IPS DF 6.9 (cell line): ENCODE measurements around the gene PACSIN1.

Source experiments
- DNase-seq: peaks from one replicate; pipeline ENCODE4 v3.0.0-alpha.2; 2013; ENCODE audit warnings: low read depth, low spot score
- H3K27ac ChIP-seq: one replicate; pipeline ENCODE4 v1.5.1; 2013; ENCODE audit warnings: low read length, control low read depth
- H3K27me3 ChIP-seq: 2 replicates; pipeline ENCODE4 v1.6.1; 2013; ENCODE audit warnings: mild to moderate bottlenecking, low read length; ENCODE audit not compliant: control insufficient read depth, insufficient read depth
- H3K36me3 ChIP-seq: 2 replicates; pipeline ENCODE4 v1.6.1; 2013; ENCODE audit warnings: low read length; ENCODE audit not compliant: control insufficient read depth, insufficient read depth
- H3K4me1 ChIP-seq: 2 replicates; pipeline ENCODE4 v1.6.1; 2013; ENCODE audit warnings: low read length; ENCODE audit not compliant: control insufficient read depth, insufficient read depth
- H3K4me3 ChIP-seq: 2 replicates; pipeline ENCODE4 v1.5.1; 2013; ENCODE audit warnings: mild to moderate bottlenecking, low read length
- H3K9me3 ChIP-seq: 2 replicates; pipeline ENCODE4 v1.6.1; 2013; ENCODE audit warnings: low read length, inconsistent platforms; ENCODE audit not compliant: control insufficient read depth, insufficient read depth
- WGBS: extraction: QIAGEN DNeasy Blood & Tissue Kit; methylation state at CpG from one replicate; pipeline ENCODE4 v1.1.7; 2013; ENCODE audit warnings: mixed read lengths, missing lambda C conversion rate; ENCODE audit not compliant: insufficient read length, insufficient coverage; 5-methylcytosine and 5-hydroxymethylcytosine counted together

Gene PACSIN1

DNA sequence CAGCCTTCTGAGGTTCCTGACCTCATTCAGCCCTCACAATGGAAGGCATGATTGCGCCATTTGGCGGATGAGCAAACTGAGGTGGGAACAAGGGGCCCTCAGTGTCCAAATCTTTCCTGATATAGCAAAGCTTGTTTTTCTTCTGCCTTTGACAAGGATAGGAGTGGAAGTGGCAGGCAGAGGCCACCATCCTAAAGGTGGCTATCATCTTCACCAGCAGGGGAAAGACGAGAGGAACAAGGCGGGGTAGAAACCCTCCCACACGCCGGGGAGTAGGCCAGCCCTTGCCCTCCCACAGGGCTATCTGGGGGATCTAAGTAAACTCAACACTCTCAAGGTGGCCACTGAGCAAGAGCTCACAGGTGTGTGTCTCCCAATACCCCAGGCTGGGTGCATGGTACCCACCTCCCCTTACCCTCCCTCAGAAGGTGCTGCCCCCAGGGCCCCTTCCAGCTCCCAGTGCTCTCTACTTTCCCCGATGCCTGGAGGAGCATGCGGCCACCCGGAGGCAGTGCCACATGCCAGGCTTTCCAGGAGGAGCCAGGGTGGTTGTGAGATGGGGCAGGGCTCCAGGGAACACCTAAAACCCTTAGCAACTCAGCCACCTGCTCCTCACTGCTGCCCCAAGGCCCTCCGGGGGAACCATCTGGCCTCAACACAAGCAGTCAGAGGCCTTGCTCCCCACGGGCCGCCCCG lies 79.0 kb downstream of the PACSIN1 start:
- no peak overlapping the region for H3K27ac ChIP-seq
- no peaks in the 10 kb centered on the region for H3K9me3 ChIP-seq
- no peaks in the 10 kb centered on the region for H3K27me3 ChIP-seq
- no peaks in the 10 kb centered on the region for H3K36me3 ChIP-seq
- WGBS: no CpG with 5 or more reads among the region's 13 CpGs
- no peaks in the 10 kb centered on the region for H3K4me1 ChIP-seq
- no peak for DNase-seq
- no peak overlapping the region for H3K4me3 ChIP-seq

DNA sequence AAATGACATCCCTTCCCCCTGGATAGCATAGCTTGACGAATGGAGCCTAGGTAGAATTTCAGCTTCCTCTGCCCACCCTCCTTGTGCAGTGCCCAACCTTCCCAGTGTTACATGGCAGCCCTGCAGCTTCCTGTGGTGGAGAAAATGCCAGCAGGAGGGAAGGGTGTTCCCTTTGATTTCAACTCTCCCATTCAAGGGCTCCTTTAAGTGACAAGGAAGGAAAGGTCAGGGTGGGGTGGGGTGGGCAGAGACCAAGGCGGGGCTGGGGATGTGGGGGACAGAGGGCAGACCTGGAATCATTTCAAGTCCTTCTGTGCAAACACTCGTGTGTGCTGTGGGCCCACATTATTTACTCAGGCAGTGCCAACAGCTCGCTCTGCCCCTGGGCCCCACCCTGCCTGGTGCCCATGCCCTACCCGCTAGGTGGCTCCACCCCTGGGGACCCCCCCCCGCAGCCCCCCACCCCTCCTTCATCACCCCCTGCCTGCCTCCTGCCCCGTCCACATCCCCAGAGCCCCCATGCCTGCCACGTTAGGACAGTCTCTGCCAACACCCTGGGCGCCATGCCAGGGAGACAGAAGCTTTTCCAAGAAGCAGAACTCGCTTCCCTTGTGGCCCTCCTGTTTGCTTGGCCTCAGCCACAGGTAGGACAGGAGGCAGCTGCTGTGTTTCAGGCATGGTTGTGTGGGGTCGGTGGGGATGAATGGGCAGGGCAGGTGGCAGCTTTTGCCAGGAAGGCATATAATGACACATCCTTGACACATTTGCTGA lies 80.9 kb downstream of the PACSIN1 start:
- Histone ChIP-seq H3K4me1 (no peaks in the 10 kb centered on the region), H3K9me3 (no peaks in the 10 kb centered on the region), H3K27me3 (no peaks in the 10 kb centered on the region), H3K4me3 (no peak overlapping the region), H3K36me3 (no peaks in the 10 kb centered on the region), H3K27ac (no peak overlapping the region)
- no peak for DNase-seq
- no CpG with 5 or more reads among the region's 11 CpGs for WGBS

DNA sequence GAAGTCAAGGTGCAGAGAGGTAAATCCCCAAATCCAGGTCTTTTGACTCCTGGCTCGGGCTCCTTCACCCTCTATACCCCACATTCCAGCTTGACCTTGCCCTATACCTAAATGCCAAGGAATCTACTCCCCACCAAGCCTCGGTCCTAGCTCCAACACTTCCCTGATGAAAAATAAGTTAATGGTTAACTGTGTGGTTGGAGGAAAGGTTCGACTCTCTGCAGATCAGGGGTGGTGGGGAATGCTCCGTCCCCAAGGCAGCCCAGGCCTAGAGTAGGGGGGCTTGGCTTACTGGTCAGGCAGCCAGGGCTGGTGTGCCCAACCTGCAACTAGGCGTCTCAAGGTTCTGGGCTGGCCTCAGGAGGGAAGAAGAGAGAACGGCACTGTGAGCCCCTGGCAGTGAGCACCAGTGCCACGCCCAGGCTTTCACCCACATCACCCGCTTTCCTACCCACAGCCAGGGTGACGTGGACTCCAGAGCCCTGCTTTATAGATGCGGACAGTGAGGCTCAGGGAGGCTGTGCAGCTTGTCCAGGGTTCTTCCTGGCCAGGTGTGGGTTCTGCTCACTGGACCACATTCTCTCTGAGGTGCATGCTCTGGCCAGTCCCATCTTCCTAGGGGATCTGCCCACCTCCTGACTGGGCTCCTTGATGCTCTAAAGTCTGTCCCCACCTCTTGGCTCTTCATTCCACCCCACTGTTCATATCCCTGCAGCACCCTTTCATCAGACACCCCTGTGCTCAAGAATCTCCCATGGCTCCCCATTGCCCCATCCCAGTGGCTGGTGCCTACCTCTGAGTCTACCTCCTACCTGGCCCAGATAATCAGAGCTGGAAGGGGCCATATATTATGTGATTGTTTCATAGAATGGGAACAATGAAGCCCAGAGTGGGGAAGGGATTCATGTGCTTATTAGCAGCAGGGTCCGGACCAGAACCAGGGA lies 82.1 kb downstream of the PACSIN1 start:
- DNase-seq: no peak
- Histone ChIP-seq H3K4me3 (no peak overlapping the region), H3K27me3 (no peaks in the 10 kb centered on the region), H3K36me3 (no peaks in the 10 kb centered on the region), H3K9me3 (no peaks in the 10 kb centered on the region), H3K27ac (no peak overlapping the region), H3K4me1 (no peaks in the 10 kb centered on the region)
- WGBS: no CpG with 5 or more reads among the region's 11 CpGs

DNA sequence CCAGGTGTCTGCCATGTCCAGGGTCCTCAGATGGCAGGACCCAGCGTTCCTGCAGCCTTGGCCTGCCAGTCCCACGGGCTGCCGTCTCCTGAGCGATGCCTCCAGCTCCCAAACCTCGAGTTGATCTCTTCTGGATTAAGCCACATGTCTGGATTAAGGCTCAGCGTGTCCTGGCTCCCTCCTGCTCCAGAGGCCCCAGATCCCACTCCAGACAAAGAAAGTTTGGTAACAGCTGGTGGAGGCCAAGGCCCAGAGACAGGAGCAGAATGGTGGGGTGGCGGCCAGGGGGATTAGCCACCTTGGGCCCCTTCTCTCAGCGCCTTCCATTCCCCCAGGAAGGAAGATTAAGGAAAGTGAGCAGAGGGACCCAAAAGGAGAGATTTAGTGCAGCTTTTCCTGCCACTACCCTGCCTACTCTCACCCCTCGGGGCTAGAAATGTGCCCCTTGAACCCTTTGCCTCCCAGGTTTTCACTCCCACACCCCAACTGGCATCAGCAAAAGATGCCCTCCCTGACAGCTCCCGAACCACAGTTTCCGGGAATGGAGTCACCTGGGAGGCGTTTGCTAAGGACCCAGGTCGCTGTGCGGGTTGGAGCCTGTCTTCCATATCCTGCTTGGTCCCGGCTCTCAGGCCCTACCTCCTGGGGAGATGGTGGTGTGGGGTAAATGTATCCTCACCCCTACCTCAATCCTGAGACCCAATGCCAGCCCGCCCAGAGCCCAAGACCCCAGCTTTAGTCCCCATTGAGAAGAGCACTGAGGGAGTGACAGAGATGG lies 83.3 kb downstream of the PACSIN1 start:
- Histone ChIP-seq H3K4me3 (no peak overlapping the region), H3K36me3 (no peaks in the 10 kb centered on the region), H3K4me1 (no peaks in the 10 kb centered on the region), H3K27me3 (no peaks in the 10 kb centered on the region), H3K9me3 (no peaks in the 10 kb centered on the region), H3K27ac (no peak overlapping the region)
- DNase-seq: no peak
- WGBS: no CpG with 5 or more reads among the region's 16 CpGs

DNA sequence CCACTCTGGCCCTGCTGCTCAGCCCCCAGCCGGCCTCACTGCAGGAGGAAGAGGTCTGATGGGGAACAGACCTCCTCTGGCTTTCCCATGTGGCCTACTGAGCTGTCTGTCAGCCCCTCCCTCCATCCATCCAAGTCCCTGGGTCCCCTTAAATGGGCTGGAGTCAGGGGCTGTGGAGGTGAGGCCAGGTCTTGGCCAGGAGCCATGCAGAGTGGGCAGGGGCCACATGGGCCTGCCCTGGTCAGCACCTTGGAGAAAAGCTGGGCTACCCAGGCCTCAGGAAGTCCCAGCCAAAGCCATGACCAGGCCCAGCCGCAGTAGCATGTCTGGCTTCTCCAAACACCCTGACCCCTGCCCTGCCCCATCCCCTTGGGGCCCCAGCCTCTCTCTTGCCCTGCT lies 83.9 kb downstream of the PACSIN1 start:
- no peaks in the 10 kb centered on the region for H3K27me3 ChIP-seq
- H3K27ac ChIP-seq: no peak overlapping the region
- no peak for DNase-seq
- no peaks in the 10 kb centered on the region for H3K4me1 ChIP-seq
- no peaks in the 10 kb centered on the region for H3K36me3 ChIP-seq
- H3K9me3 ChIP-seq: no peaks in the 10 kb centered on the region
- no peak overlapping the region for H3K4me3 ChIP-seq
- WGBS: no CpG with 5 or more reads among the region's 2 CpGs

DNA sequence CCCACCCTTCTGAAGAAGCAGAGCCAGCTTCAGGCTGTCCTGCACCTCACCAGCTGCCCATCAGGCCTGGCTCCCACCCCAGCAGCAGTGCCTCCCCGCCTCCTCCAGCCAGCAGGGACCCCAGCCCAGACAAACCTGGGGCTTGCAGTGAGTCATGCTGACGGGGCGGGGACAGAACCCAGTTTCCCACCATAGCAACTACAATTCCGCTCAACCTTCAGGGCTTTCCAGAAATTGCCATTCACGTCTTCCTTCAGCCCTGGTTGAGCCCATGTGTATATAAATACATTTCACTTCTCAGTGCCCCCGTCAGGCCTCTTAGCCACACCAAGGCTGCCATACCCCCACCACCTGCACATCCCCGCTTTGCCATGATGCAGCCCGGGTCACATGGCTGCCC lies 85.8 kb downstream of the PACSIN1 start:
- no peak overlapping the region for H3K27ac ChIP-seq
- no peaks in the 10 kb centered on the region for H3K9me3 ChIP-seq
- DNase-seq: no peak
- H3K36me3 ChIP-seq: no peaks in the 10 kb centered on the region
- no peaks in the 10 kb centered on the region for H3K27me3 ChIP-seq
- no CpG with 5 or more reads among the region's 8 CpGs for WGBS
- no peaks in the 10 kb centered on the region for H3K4me1 ChIP-seq
- H3K4me3 ChIP-seq: no peak overlapping the region

DNA sequence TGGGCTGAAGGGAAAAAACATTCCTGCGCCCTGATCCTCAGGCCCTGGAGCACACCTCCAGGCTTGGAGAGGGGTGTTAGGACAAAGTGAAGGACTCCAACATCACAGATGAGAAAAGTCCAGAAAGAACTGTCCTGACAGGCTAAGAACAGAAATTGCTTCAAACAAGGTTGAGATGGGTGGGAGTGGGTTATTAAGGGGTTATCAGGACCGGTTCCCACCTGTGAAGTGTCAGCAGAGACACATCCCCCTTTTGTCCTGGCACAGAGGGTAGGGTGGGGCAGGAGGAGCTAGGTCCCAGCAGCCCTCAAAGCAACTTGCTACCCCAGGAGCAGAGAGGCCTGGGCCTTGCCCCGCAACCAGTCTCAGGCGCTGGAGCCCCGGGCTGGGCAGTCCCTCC lies 86.7 kb downstream of the PACSIN1 start:
- Histone ChIP-seq H3K27ac (no peak overlapping the region), H3K4me1 (no peaks in the 10 kb centered on the region), H3K9me3 (no peaks in the 10 kb centered on the region), H3K27me3 (no peaks in the 10 kb centered on the region), H3K4me3 (no peak overlapping the region), H3K36me3 (no peaks in the 10 kb centered on the region)
- DNase-seq: no peak
- WGBS: no CpG with 5 or more reads among the region's 5 CpGs

DNA sequence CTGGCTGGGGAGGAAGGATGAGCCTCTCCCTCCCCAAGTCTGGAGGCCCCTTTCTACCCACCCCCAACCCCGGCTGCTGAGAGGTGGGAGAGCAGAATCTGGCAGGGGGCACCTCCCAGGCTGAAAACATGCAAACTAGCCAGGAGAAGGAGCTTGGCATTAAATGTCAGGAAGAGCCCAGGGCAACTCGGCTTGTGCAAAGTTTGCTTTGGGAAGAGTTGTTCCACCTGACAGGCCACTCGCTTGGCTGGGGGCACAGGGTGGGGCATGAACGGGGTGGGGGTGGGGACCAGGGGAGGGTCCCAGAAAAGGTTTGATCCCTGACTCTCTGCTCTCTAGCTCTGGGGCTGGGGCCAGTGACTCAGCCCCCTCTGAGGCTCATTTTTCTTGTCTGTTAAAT lies 87.3 kb downstream of the PACSIN1 start:
- no CpG with 5 or more reads among the region's 4 CpGs for WGBS
- no peak overlapping the region for H3K4me3 ChIP-seq
- H3K9me3 ChIP-seq: no peaks in the 10 kb centered on the region
- no peak overlapping the region for H3K27ac ChIP-seq
- H3K27me3 ChIP-seq: no peaks in the 10 kb centered on the region
- no peak for DNase-seq
- H3K36me3 ChIP-seq: no peaks in the 10 kb centered on the region
- H3K4me1 ChIP-seq: no peaks in the 10 kb centered on the region

DNA sequence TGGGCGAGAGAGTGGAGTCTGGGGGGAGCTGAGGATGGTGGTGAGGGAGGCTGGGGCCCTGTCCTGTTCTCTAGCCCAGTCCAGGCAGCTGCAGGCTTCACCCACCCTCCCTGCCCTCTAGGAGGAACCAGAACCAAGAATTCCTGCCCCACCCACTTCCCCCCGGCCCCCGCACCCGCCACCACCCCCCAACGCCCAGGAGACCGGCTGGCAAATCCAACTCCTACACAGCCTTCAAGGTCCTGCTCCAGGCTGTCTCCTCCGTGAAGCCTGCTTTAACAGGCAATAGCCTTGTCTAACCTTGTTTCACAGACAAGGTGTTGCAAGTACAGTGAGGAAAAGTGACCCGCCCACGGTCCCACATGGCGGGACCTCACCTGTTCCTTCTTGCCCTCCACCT lies 87.9 kb downstream of the PACSIN1 start:
- WGBS: 100% methylated on average over 1 of the region's 10 CpGs
- no peaks in the 10 kb centered on the region for H3K36me3 ChIP-seq
- H3K4me1 ChIP-seq: no peaks in the 10 kb centered on the region
- no peaks in the 10 kb centered on the region for H3K27me3 ChIP-seq
- no peak overlapping the region for H3K27ac ChIP-seq
- no peak for DNase-seq
- H3K4me3 ChIP-seq: no peak overlapping the region
- no peaks in the 10 kb centered on the region for H3K9me3 ChIP-seq
